Heart right ventricle (tissue), 16 donors: Measurements from ENCODE around the gene MAP3K7. TPM values are rescaled to one million over a fixed set of nuclear protein-coding genes. Genes with fewer than 3 reads are reported as not detected.

ENCODE experiments used
- ATAC-seq, 8 donors: fragments of 200-7000 bp; cut with Tn5 transposase; one replicate each; pipeline ENCODE4 v1.9.1; 2020; ENCODE audit warnings: mild to moderate bottlenecking in 8 of 8, moderate library complexity in 8 of 8, moderate number of reproducible peaks in 1 of 8
- DNase-seq, 2 donors: peaks; one replicate each; pipeline ENCODE4 v3.0.0-alpha.2; 2020
- H3K27ac ChIP-seq, 10 donors: fragments of 200-600 bp; sonication (generic) in 2 of 10; one replicate each; pipeline versions ENCODE4 v1.5.0 to v1.8.0; 2020 to 2022; ENCODE audit warnings: mild to moderate bottlenecking in 3 of 10
- H3K27me3 ChIP-seq, 7 donors: fragments of 200-600 bp; one replicate each; pipeline ENCODE4 v1.8.0; 2021 to 2022; ENCODE audit warnings: mild to moderate bottlenecking in 2 of 7
- H3K36me3 ChIP-seq, 9 donors: fragments of 200-600 bp; sonication (generic) in 1 of 9; one replicate each; pipeline versions ENCODE4 v1.5.0 to v1.8.0; 2020 to 2022; ENCODE audit warnings: mild to moderate bottlenecking in 2 of 9
- H3K4me1 ChIP-seq, 9 donors: fragments of 200-600 bp; sonication (generic) in 1 of 9; one replicate each; pipeline versions ENCODE4 v1.5.0 to v1.8.0; 2020 to 2022; ENCODE audit warnings: mild to moderate bottlenecking in 4 of 9
- H3K4me3 ChIP-seq, 10 donors: fragments of 200-600 bp; sonication (generic) in 2 of 10; one replicate each; pipeline versions ENCODE4 v1.5.0 to v1.8.0; 2020 to 2022; ENCODE audit warnings: mild to moderate bottlenecking in 7 of 10, moderate library complexity in 2 of 10
- H3K9me3 ChIP-seq, 11 donors: fragments of 200-600 bp in 10 of 11; sonication (generic) in 2 of 11; one replicate each; pipeline versions ENCODE4 v1.5.0 to v1.8.0; 2013 to 2022; ENCODE audit warnings: mild to moderate bottlenecking in 2 of 11, control low read depth in 1 of 11, moderate library complexity in 1 of 11
- WGBS, 2 donors: extraction: QIAGEN DNeasy Blood & Tissue Kit; methylation state at CpG; one replicate each; pipeline ENCODE4 v1.1.7; 2013; ENCODE audit warnings: inconsistent platforms in 1 of 2; 5-methylcytosine and 5-hydroxymethylcytosine counted together
- intact Hi-C, 10 donors: fragments of 100-400 bp; cut with DNase I; formaldehyde crosslinking; loops; one replicate each; pipeline versions ENCODE4 v1.11.1 to v1.14.2; 2022
- polyA plus RNA-seq, 2 donors: library from polyadenylated mRNA; stranded (reverse); fragments of 200-250 nt; gene quantifications; one replicate each; pipeline ENCODE4 v1.2.3, GENCODE V29; 2013
- total RNA-seq, 10 donors: library from RNA; stranded (reverse); fragmentation: NEBNext Ultra II Directional in 3 of 10; extraction: Animal tissue kit (Norgen Biotek cat#: 25700) in 3 of 10; gene quantifications; one replicate each; pipeline versions ENCODE4 v1.2.1 to v1.2.4, GENCODE V29; 2021 to 2023
- TF ChIP-seq, protein P1 (sequence below), 9 donors: fragments of 200-600 bp; sonication (generic) in 2 of 9; IDR thresholded peaks; one replicate each; pipeline versions ENCODE4 v1.5.0 to v1.8.0; 2021 to 2022; ENCODE audit warnings: antibody characterized with exemption in 9 of 9, mild to moderate bottlenecking in 5 of 9, moderate library complexity in 1 of 9
- donor health status: Arrhythmogenic right ventricular cardiomyopathy.
- donor health status: ischemic (EF 13 %, LVEDD 7.1; RV severe dilation, severe dysfunction).
- donor health status: healthy with polysubstance abuse.
- donor health status: DM: no; HTN: yes; CAD: no.
- donor health status: DM: no; HTN: no; CAD: no.
- donor health status: ischemic (EF 25% LVEDD 6.9; RV normal size, moderate dysfunction).
- donor health status: ischemic (EF 25% LVEDD 5.7; RV mildly dilated, moderate dysfunction).
- donor health status: healthy.
- donor health status: DM: yes; HTN: yes; CAD: no.
- donor health status: Ischemic cardiomyopathy.
- donor health status: ischemic (EF 35%, LVEDD 5.7; RV mildly dilated, moderate dysfunction).
- donor health status: nonischemic (EF 11% LVEDD 7.7; RV severe dilation, severe dysfunction).
- donor health status: DM: yes; HTN: yes; CAD: no.
- donor health status: PGD.
- donor health status: ischemic (EF 29% LVEDD 5.4; RV normal size, mild dysfunction).
- donor health status: nonischemic (EF 23%, LVEDD 6.1; RV moderate dilation, normal function).

MAP3K7 gene
- total and polyA plus RNA-seq, 12 donors = 7.5 to 29.3 (median 20.1) TPM

- intact Hi-C loops = no loop called here
- whole genome bisulfite sequencing, 2 donors = 78 to 81% methylated on average over 6 of the region's 6 CpGs
- no peak for ATAC-seq
Measured at GRCh38 chr6:90612313-90612680, 25.4 kb upstream of the MAP3K7 start.

DNA sequence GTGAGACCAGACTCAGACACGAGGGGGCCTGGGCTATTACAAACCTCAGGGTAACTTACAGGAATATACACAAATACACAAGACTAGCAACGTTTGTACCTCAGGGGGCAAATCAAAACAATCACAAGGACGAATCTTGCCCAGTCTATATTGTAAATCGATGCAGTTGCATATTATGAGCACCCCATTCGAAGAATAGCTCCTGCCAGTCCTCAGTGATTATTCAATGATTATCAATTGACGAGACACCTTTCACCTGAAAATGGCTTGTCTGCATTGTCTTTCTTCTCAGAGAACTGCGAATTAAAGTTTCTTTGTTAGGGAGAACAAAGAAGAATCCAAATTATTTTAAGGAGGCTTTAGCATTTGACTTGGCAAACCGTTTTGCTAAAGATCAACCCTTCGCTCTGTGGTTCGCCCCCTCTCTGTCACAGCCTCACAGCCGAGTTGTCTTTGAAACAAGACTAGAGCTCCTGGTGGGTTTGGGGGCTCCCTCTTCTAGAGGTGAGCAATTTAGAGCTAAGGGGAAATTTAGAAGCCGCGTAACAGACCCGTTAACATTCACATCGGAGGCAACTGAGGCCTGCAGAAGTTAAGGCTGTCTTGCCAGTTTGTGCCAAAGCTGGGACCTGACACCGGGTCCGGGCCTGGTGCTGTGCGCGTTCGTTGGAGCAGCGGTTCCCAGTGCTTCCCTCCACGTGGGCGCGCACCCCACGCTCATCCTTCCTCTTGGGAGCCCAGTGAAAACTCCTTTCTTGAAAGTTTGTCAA, 24.9 kb upstream of the MAP3K7 start:
- peak overlapping the region in 9 of 10 donors; percentile 38 to 80 (median 66) for H3K4me3 ChIP-seq
- TF ChIP-seq, protein P1, sequence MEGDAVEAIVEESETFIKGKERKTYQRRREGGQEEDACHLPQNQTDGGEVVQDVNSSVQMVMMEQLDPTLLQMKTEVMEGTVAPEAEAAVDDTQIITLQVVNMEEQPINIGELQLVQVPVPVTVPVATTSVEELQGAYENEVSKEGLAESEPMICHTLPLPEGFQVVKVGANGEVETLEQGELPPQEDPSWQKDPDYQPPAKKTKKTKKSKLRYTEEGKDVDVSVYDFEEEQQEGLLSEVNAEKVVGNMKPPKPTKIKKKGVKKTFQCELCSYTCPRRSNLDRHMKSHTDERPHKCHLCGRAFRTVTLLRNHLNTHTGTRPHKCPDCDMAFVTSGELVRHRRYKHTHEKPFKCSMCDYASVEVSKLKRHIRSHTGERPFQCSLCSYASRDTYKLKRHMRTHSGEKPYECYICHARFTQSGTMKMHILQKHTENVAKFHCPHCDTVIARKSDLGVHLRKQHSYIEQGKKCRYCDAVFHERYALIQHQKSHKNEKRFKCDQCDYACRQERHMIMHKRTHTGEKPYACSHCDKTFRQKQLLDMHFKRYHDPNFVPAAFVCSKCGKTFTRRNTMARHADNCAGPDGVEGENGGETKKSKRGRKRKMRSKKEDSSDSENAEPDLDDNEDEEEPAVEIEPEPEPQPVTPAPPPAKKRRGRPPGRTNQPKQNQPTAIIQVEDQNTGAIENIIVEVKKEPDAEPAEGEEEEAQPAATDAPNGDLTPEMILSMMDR (IDR thresholded peaks at IDR 0.05) = no peak
- H3K9me3 ChIP-seq = no peaks in the 10 kb centered on the region
- intact Hi-C loops = no loop called here
- no peaks in the 10 kb centered on the region for H3K36me3 ChIP-seq
- peak overlapping the region in 9 of 10 donors; percentile 47 to 88 (median 74) for H3K27ac ChIP-seq
- peaks cover 0 to 15% (median 6%) of the 10 kb centered on the region in 9 donors for H3K4me1 ChIP-seq
- peaks cover 0 to 74% (median 30%) of the 10 kb centered on the region in 7 donors for H3K27me3 ChIP-seq
- DNase-seq (no peak), ATAC-seq (no peak)
- WGBS, 2 donors = 58 to 71% methylated on average over 25 of the region's 25 CpGs

More at GRCh38 chr6:90612313-90612680, 25.4 kb upstream of the MAP3K7 start:
- Histone ChIP-seq H3K27me3 (peaks cover 0 to 74% (median 35%) of the 10 kb centered on the region in 7 donors), H3K4me1 (peaks cover 0 to 15% (median 6%) of the 10 kb centered on the region in 9 donors), H3K36me3 (no peaks in the 10 kb centered on the region), H3K4me3 (no peak overlapping the region), H3K27ac (no peak overlapping the region), H3K9me3 (no peaks in the 10 kb centered on the region)
- no peak for DNase-seq
- TF ChIP-seq, protein P1 (IDR thresholded peaks at IDR 0.05) = no peak

GRCh38 chr6:90610751-90611542, 24.1 kb upstream of the MAP3K7 start:
- WGBS, 2 donors = 0 to 1% methylated on average over 68 to 72 of the region's 72 CpGs
- Histone ChIP-seq H3K4me1 (peaks cover 0 to 15% (median 6%) of the 10 kb centered on the region in 9 donors), H3K27ac (peak overlapping the region in 9 of 10 donors; percentile 47 to 88 (median 74)), H3K9me3 (no peaks in the 10 kb centered on the region), H3K36me3 (no peaks in the 10 kb centered on the region), H3K4me3 (peak overlapping the region; percentile 38 to 80 (median 60)), H3K27me3 (peaks cover 0 to 74% (median 22%) of the 10 kb centered on the region in 7 donors)
- intact Hi-C loops = no loop called here
- DNase-seq (peak; percentile 42 to 53), ATAC-seq (peak; percentile 78 to 93 (median 88))
- TF ChIP-seq, protein P1 (IDR thresholded peaks at IDR 0.05) = peak in 1 of 9 donors; percentile 25

DNA sequence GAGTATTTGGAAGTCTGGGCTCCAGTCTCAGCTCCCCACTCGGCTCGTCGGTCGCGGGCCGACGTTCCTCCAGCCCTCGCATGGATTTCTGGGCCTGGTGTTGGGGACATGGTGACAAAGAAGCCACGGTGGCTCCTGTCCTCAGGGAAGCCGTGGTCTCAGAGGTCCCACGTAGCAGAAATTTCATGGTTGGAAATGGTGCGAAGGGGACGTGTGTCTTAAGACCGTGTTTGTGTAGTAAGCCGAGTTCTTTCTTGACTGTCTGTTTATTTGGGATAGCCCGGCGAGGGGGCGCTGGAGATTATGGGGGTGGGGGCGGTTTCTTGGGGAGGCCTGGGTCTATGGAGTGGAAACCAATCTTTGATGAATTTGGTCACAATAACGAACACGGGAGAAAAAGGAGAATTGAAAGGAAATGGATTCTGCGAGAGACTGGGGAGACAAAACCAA, 23.5 kb upstream of the MAP3K7 start:
- Histone ChIP-seq H3K4me1 (peaks cover 0 to 15% (median 6%) of the 10 kb centered on the region in 9 donors), H3K36me3 (no peaks in the 10 kb centered on the region), H3K9me3 (no peaks in the 10 kb centered on the region), H3K27ac (peak overlapping the region in 9 of 10 donors; percentile 47 to 88 (median 74)), H3K4me3 (peak overlapping the region in 9 of 10 donors; percentile 38 to 80 (median 66)), H3K27me3 (peaks cover 0 to 71% (median 16%) of the 10 kb centered on the region in 7 donors)
- ATAC-seq (peak in 4 of 8 donors; percentile 13 to 51 (median 18)), DNase-seq (no peak)
- TF ChIP-seq, protein P1 (IDR thresholded peaks at IDR 0.05) = no peak
- WGBS, 2 donors = 29% methylated on average over 22 of the region's 22 CpGs
- intact Hi-C loops = no loop called here
